Loucy (cell line): Measurements from ENCODE around the gene LRRFIP1.

ENCODE experiments used
- EZH2phosphoT487 ChIP-seq: fragments of 200-600 bp; IDR thresholded peaks from 2 replicates; pipeline ENCODE4 v1.6.1; 2018; ENCODE audit warnings: antibody characterized with exemption, mild to moderate bottlenecking, moderate library complexity, borderline replicate concordance
- TF ChIP-seq, protein P1 (sequence below): fragments of 200-600 bp; sonication (generic); conservative IDR thresholded peaks from 2 replicates; pipeline ENCODE4 v1.5.1; 2014; ENCODE audit warnings: mild to moderate bottlenecking, antibody characterized with exemption, low read length

DNA sequence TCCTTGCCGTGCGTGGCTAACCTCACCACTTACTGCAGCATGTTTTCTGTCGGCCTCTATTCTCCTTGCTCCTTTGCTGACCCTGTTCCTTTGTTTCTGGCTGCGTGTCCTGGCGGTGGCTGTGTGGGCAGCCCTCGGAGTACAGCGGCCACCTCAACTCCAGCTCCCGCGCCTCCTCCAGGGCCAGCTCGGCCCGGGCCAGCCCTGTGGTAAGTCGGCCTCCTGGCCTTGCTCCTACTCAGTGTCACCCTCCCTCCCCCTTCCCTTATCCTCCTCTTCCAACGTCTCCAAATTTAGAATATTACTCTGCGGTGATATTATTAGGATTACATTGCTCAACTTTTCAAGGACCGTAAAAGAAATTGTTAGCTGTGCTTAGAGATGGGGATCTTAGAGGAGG lies 111.7 kb downstream of the LRRFIP1 start:
- TF ChIP-seq, protein P1, sequence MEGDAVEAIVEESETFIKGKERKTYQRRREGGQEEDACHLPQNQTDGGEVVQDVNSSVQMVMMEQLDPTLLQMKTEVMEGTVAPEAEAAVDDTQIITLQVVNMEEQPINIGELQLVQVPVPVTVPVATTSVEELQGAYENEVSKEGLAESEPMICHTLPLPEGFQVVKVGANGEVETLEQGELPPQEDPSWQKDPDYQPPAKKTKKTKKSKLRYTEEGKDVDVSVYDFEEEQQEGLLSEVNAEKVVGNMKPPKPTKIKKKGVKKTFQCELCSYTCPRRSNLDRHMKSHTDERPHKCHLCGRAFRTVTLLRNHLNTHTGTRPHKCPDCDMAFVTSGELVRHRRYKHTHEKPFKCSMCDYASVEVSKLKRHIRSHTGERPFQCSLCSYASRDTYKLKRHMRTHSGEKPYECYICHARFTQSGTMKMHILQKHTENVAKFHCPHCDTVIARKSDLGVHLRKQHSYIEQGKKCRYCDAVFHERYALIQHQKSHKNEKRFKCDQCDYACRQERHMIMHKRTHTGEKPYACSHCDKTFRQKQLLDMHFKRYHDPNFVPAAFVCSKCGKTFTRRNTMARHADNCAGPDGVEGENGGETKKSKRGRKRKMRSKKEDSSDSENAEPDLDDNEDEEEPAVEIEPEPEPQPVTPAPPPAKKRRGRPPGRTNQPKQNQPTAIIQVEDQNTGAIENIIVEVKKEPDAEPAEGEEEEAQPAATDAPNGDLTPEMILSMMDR, result no peak
- no peak for TF ChIP-seq EZH2phosphoT487
